HepG2 (cell line): ENCODE data around the gene VAC14. TPM values are rescaled to one million over a fixed set of nuclear protein-coding genes. Genes with fewer than 3 reads are reported as not detected.
A peak's percentile ranks its signal among the peaks of the same experiment; 100 is the strongest.

Experiments used
- CHD4 ChIP-seq: fragments of 200-600 bp; sonication (generic); IDR thresholded peaks from 2 replicates; pipeline ENCODE4 v1.7.0; 2017; ENCODE audit warnings: mild to moderate bottlenecking, low read length, borderline replicate concordance
- DPF2 ChIP-seq: sonication (generic); formaldehyde crosslinking; IDR thresholded peaks from 2 replicates; pipeline ENCODE4 v1.4.0; 2020; ENCODE audit warnings: mild to moderate bottlenecking, low read depth, missing genetic modification reagents, borderline replicate concordance
- FOXA1 ChIP-seq, 2 experiments: fragments of 450-650 bp in 1 of 2; sonication (generic) in 1 of 2; formaldehyde crosslinking in 1 of 2; IDR thresholded peaks; 2 replicates each; pipeline versions ENCODE4 v1.4.0 to v1.6.1; 2016 to 2020; ENCODE audit warnings: missing genetic modification reagents in 1 of 2
- GZF1 ChIP-seq: sonication (generic); formaldehyde crosslinking; IDR thresholded peaks from 2 replicates; pipeline ENCODE4 v1.5.1; 2020; ENCODE audit warnings: mild to moderate bottlenecking, missing genetic modification reagents
- KLF11 ChIP-seq: IDR thresholded peaks from 2 replicates; pipeline ENCODE4 v1.6.1; 2016; ENCODE audit warnings: missing compliant biosample characterization
- NBN ChIP-seq: fragments of 450-650 bp; conservative IDR thresholded peaks from 2 replicates; pipeline ENCODE4 v1.6.1; 2017
- NCOA1 ChIP-seq: sonication (generic); formaldehyde crosslinking; IDR thresholded peaks from 2 replicates; pipeline ENCODE4 v1.9.0; 2021; ENCODE audit warnings: missing genetic modification reagents
- NR1H2 ChIP-seq: sonication (generic); formaldehyde crosslinking; IDR thresholded peaks from 2 replicates; pipeline ENCODE4 v1.8.1; 2022; ENCODE audit warnings: low read depth, missing genetic modification reagents, borderline replicate concordance
- SMARCE1 ChIP-seq: fragments of 450-650 bp; IDR thresholded peaks from 2 replicates; pipeline ENCODE4 v1.6.1; 2017; ENCODE audit warnings: borderline replicate concordance
- SMC3 ChIP-seq: IDR thresholded peaks from 2 replicates; pipeline ENCODE4 v1.6.1; 2011; ENCODE audit warnings: low read length, improper control_type of control experiment
- ZFYVE20 ChIP-seq: sonication (generic); formaldehyde crosslinking; IDR thresholded peaks from 2 replicates; pipeline ENCODE4 v1.8.0; 2023; ENCODE audit warnings: low read depth, mild to moderate bottlenecking, moderate library complexity, missing genetic modification reagents, borderline replicate concordance
- ZNF17 ChIP-seq: sonication (generic); formaldehyde crosslinking; IDR thresholded peaks from 2 replicates; pipeline ENCODE4 v1.5.0; 2020; ENCODE audit warnings: mild to moderate bottlenecking, missing genetic modification reagents
- ZNF446 ChIP-seq: sonication (generic); formaldehyde crosslinking; IDR thresholded peaks from 2 replicates; pipeline ENCODE4 v1.5.0; 2020; ENCODE audit warnings: mild to moderate bottlenecking, missing genetic modification reagents
- ZNF747 ChIP-seq: sonication (generic); formaldehyde crosslinking; IDR thresholded peaks from 2 replicates; pipeline ENCODE4 v1.8.1; 2023; ENCODE audit warnings: missing genetic modification reagents, mild to moderate bottlenecking, borderline replicate concordance
- ZNF879 ChIP-seq: sonication (generic); formaldehyde crosslinking; IDR thresholded peaks from 2 replicates; pipeline ENCODE4 v1.8.1; 2023; ENCODE audit warnings: missing genetic modification reagents
- polyA plus RNA-seq, 8 experiments: library from polyadenylated mRNA; depleted of rRNA in 3 of 8; stranded (reverse) in 7 of 8; unstranded in 1 of 8; fragments of >200 nt; fragmentation: Illumina TruSeq in 4 of 8; extraction: Trizol in 4 of 8; gene quantifications; 2 replicates each; pipeline versions ENCODE4 v1.2.1 to v1.2.3, GENCODE V29; 2011 to 2016; ENCODE audit warnings: low read depth in 4 of 8, missing spikeins in 1 of 8, mixed read lengths in 1 of 8; ENCODE audit not compliant: insufficient read depth in 1 of 8
- total RNA-seq, 5 experiments: library from RNA; depleted of rRNA; stranded (reverse); fragments of >200 nt; fragmentation: Illumina TruSeq; extraction: Trizol; gene quantifications; 2 replicates each; pipeline ENCODE4 v1.2.3, GENCODE V29; 2016; ENCODE audit warnings: low read depth in 1 of 5
- TF ChIP-seq, protein P1 (sequence below): sonication (generic); formaldehyde crosslinking; IDR thresholded peaks from 2 replicates; pipeline ENCODE4 v1.5.1; 2020; ENCODE audit warnings: mild to moderate bottlenecking, missing genetic modification reagents, moderate library complexity
- TF ChIP-seq, protein P2 (sequence below): sonication (generic); formaldehyde crosslinking; IDR thresholded peaks from 2 replicates; pipeline ENCODE4 v1.4.0; 2020; ENCODE audit warnings: missing genetic modification reagents, mild to moderate bottlenecking, borderline replicate concordance
- TF ChIP-seq, protein P3 (sequence below): sonication (generic); formaldehyde crosslinking; IDR thresholded peaks from 2 replicates; pipeline ENCODE4 v1.8.0; 2022; ENCODE audit warnings: missing genetic modification reagents, mild to moderate bottlenecking, moderate library complexity, borderline replicate concordance
- TF ChIP-seq, protein P4 (sequence below): sonication (generic); formaldehyde crosslinking; conservative IDR thresholded peaks from 2 replicates; pipeline ENCODE4 v1.8.0; 2022; ENCODE audit warnings: low read depth, missing genetic modification reagents

VAC14 gene
- total and polyA plus RNA-seq, 2 of the 13 experiments (the other 11 are each of a cell fraction or from before 2014, with no cell fraction given) = 23.5 to 24.6 TPM

DNA sequence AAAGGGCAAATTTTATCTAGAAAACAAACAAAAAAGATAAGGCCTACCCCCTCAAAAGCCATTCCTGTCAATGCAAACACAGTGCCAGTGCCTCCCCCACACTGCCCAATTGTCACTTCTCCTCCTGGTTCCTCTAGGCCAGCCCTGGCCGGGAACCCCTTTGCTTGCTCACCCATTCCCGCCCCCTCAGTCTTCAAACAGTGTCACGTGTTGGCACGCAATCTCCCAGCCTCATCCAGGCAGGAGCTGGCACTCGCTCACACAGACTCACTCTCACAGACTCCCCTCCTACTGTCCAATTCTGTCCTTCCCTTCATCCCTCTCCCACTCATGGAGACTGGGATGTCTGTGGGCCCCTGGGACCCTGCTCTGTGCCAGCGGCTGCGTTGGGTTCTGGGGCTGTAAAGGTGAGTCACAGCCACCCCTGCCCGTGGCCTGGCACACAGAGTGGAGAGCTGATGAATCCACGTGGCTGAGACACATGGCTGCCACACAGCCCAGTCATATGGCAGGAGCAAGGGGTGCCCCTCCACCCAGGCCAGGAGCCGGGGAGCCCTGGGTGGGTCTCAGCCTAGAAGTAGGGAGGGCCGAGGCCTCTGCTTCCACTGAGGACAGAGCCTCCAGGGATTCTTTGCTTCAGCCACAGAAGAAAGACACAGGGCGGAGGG lies 54.8 kb downstream of the VAC14 start (continued):
- TF ChIP-seq, protein P1, sequence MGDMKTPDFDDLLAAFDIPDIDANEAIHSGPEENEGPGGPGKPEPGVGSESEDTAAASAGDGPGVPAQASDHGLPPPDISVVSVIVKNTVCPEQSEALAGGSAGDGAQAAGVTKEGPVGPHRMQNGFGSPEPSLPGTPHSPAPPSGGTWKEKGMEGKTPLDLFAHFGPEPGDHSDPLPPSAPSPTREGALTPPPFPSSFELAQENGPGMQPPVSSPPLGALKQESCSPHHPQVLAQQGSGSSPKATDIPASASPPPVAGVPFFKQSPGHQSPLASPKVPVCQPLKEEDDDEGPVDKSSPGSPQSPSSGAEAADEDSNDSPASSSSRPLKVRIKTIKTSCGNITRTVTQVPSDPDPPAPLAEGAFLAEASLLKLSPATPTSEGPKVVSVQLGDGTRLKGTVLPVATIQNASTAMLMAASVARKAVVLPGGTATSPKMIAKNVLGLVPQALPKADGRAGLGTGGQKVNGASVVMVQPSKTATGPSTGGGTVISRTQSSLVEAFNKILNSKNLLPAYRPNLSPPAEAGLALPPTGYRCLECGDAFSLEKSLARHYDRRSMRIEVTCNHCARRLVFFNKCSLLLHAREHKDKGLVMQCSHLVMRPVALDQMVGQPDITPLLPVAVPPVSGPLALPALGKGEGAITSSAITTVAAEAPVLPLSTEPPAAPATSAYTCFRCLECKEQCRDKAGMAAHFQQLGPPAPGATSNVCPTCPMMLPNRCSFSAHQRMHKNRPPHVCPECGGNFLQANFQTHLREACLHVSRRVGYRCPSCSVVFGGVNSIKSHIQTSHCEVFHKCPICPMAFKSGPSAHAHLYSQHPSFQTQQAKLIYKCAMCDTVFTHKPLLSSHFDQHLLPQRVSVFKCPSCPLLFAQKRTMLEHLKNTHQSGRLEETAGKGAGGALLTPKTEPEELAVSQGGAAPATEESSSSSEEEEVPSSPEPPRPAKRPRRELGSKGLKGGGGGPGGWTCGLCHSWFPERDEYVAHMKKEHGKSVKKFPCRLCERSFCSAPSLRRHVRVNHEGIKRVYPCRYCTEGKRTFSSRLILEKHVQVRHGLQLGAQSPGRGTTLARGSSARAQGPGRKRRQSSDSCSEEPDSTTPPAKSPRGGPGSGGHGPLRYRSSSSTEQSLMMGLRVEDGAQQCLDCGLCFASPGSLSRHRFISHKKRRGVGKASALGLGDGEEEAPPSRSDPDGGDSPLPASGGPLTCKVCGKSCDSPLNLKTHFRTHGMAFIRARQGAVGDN (CRISPR knock-in tag) = peak; percentile 99; the same call in 1 of the 2 replicates
- TF ChIP-seq KLF11 (CRISPR knock-in tag) = no peak
- TF ChIP-seq ZNF446 = no peak
- TF ChIP-seq ZNF747 = no peak
- no peak; the same call in 1 of the 2 replicates for TF ChIP-seq SMC3
- no peak for TF ChIP-seq SMARCE1
- TF ChIP-seq, protein P2, sequence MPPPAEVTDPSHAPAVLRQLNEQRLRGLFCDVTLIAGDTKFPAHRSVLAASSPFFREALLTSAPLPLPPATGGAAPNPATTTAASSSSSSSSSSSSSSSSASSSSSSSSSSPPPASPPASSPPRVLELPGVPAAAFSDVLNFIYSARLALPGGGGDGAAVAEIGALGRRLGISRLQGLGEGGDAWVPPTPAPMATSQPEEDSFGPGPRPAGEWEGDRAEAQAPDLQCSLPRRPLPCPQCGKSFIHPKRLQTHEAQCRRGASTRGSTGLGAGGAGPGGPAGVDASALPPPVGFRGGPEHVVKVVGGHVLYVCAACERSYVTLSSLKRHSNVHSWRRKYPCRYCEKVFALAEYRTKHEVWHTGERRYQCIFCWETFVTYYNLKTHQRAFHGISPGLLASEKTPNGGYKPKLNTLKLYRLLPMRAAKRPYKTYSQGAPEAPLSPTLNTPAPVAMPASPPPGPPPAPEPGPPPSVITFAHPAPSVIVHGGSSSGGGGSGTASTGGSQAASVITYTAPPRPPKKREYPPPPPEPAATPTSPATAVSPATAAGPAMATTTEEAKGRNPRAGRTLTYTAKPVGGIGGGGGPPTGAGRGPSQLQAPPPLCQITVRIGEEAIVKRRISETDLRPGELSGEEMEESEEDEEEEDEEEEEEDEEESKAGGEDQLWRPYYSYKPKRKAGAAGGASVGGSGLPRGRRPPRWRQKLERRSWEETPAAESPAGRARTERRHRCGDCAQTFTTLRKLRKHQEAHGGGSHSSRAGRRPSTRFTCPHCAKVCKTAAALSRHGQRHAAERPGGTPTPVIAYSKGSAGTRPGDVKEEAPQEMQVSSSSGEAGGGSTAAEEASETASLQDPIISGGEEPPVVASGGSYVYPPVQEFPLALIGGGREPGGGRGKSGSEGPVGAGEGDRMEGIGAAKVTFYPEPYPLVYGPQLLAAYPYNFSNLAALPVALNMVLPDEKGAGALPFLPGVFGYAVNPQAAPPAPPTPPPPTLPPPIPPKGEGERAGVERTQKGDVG (CRISPR knock-in tag) = no peak
- 0 out of 2 replicates have a peak, but pooled peaks have one; percentile 20 for TF ChIP-seq NR1H2 (CRISPR knock-in tag)
- TF ChIP-seq, protein P3, sequence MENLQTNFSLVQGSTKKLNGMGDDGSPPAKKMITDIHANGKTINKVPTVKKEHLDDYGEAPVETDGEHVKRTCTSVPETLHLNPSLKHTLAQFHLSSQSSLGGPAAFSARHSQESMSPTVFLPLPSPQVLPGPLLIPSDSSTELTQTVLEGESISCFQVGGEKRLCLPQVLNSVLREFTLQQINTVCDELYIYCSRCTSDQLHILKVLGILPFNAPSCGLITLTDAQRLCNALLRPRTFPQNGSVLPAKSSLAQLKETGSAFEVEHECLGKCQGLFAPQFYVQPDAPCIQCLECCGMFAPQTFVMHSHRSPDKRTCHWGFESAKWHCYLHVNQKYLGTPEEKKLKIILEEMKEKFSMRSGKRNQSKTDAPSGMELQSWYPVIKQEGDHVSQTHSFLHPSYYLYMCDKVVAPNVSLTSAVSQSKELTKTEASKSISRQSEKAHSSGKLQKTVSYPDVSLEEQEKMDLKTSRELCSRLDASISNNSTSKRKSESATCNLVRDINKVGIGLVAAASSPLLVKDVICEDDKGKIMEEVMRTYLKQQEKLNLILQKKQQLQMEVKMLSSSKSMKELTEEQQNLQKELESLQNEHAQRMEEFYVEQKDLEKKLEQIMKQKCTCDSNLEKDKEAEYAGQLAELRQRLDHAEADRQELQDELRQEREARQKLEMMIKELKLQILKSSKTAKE (CRISPR knock-in tag) = no peak
- TF ChIP-seq CHD4 = peak; percentile 85; the same call in 1 of the 2 replicates
- no peak for TF ChIP-seq NBN
- TF ChIP-seq FOXA1 (IDR thresholded peaks at IDR 0.05) = no peak
- TF ChIP-seq FOXA1 (CRISPR knock-in tag; IDR thresholded peaks at IDR 0.05) = peak; percentile 70
- TF ChIP-seq GZF1 (CRISPR knock-in tag) = peak; percentile 50
- TF ChIP-seq ZNF17 (CRISPR knock-in tag) = no peak
- TF ChIP-seq DPF2 (CRISPR knock-in tag) = no peak
- TF ChIP-seq, protein P4, sequence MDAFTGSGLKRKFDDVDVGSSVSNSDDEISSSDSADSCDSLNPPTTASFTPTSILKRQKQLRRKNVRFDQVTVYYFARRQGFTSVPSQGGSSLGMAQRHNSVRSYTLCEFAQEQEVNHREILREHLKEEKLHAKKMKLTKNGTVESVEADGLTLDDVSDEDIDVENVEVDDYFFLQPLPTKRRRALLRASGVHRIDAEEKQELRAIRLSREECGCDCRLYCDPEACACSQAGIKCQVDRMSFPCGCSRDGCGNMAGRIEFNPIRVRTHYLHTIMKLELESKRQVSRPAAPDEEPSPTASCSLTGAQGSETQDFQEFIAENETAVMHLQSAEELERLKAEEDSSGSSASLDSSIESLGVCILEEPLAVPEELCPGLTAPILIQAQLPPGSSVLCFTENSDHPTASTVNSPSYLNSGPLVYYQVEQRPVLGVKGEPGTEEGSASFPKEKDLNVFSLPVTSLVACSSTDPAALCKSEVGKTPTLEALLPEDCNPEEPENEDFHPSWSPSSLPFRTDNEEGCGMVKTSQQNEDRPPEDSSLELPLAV = no peak
- TF ChIP-seq NCOA1 (CRISPR knock-in tag) = no peak
- TF ChIP-seq ZNF879 (CRISPR knock-in tag) = no peak
- no peak for TF ChIP-seq ZFYVE20
